Measurements from ENCODE around the gene FGF1. TPM values are rescaled to one million over a fixed set of nuclear protein-coding genes. Genes with fewer than 3 reads are reported as not detected.

Gene FGF1
- total RNA-seq, 2 donors from 2014 or later, result 0.77 TPM; not detected in 1

- Histone ChIP-seq H3K27ac (ENCODE audit: low read depth, low read length) (no peak overlapping the region), H3K27me3 (ENCODE audit: control insufficient read depth, insufficient read depth, low read length, poor library complexity, severe bottlenecking) (no peaks in the 10 kb centered on the region), H3K4me1 (ENCODE audit: control insufficient read depth, insufficient read depth, low read length) (peaks cover 5% of the 10 kb centered on the region), H3K36me3 (ENCODE audit: control insufficient read depth, insufficient read depth, low read length) (no peaks in the 10 kb centered on the region), H3K4me3 (ENCODE audit: low read length) (no peak overlapping the region), H3K9ac (ENCODE audit: extremely low read depth, low read length, poor library complexity, severe bottlenecking) (no peak overlapping the region), H3K9me3 (ENCODE audit: control insufficient read depth, low read length) (no peaks in the 10 kb centered on the region)
- H3K4me1 Mint-ChIP-seq, result peaks cover 26% of the 10 kb centered on the region
- no peak for TF ChIP-seq CTCF (conservative IDR thresholded peaks at IDR 0.05)
- H3K27me3 Mint-ChIP-seq (ENCODE audit: insufficient read depth), result no peaks in the 10 kb centered on the region
- no peak for DNase-seq
- no peak overlapping the region for H3K4me3 Mint-ChIP-seq
- no peaks in the 10 kb centered on the region for H3K9me3 Mint-ChIP-seq
- H3K27ac Mint-ChIP-seq, result peak overlapping the region; percentile 77
- H3K36me3 Mint-ChIP-seq (ENCODE audit: low read depth), result no peaks in the 10 kb centered on the region
- WGBS, 2 experiments (ENCODE audit: insufficient coverage in 1 of 2, insufficient read length in 1 of 2), result 90% methylated on average over 4 of the region's 4 CpGs; no CpG with 5 or more reads in 1 of the 2 experiments
Observed at GRCh38 chr5:142572006-142572405, 113.9 kb downstream of the FGF1 start.

- Mint-ChIP-seq H3K27me3 (ENCODE audit: insufficient read depth) (no peaks in the 10 kb centered on the region), H3K9me3 (no peaks in the 10 kb centered on the region), H3K36me3 (ENCODE audit: low read depth) (no peaks in the 10 kb centered on the region), H3K27ac (peak overlapping the region; percentile 52), H3K4me3 (no peak overlapping the region), H3K4me1 (peaks cover 26% of the 10 kb centered on the region)
- H3K4me1 ChIP-seq (ENCODE audit: control insufficient read depth, insufficient read depth, low read length), result peaks cover 5% of the 10 kb centered on the region
- H3K9ac ChIP-seq (ENCODE audit: extremely low read depth, low read length, poor library complexity, severe bottlenecking), result no peak overlapping the region
- H3K9me3 ChIP-seq (ENCODE audit: control insufficient read depth, low read length), result no peaks in the 10 kb centered on the region
- peak; percentile 55 for DNase-seq
- H3K4me3 ChIP-seq (ENCODE audit: low read length), result no peak overlapping the region
- no peaks in the 10 kb centered on the region for H3K36me3 ChIP-seq (ENCODE audit: control insufficient read depth, insufficient read depth, low read length)
- 64 to 69% methylated on average over 2 to 5 of the region's 5 CpGs for WGBS, 2 experiments (ENCODE audit: insufficient coverage in 1 of 2, insufficient read length in 1 of 2)
- no peaks in the 10 kb centered on the region for H3K27me3 ChIP-seq (ENCODE audit: control insufficient read depth, insufficient read depth, low read length, poor library complexity, severe bottlenecking)
- TF ChIP-seq CTCF (conservative IDR thresholded peaks at IDR 0.05), result no peak
- H3K27ac ChIP-seq (ENCODE audit: low read depth, low read length), result no peak overlapping the region
Observed at GRCh38 chr5:142571371-142571770, 114.5 kb downstream of the FGF1 start.

- Mint-ChIP-seq H3K4me1 (peaks cover 26% of the 10 kb centered on the region), H3K9me3 (no peaks in the 10 kb centered on the region), H3K36me3 (ENCODE audit: low read depth) (no peaks in the 10 kb centered on the region), H3K4me3 (no peak overlapping the region), H3K27ac (no peak overlapping the region), H3K27me3 (ENCODE audit: insufficient read depth) (no peaks in the 10 kb centered on the region)
- Histone ChIP-seq H3K9ac (ENCODE audit: extremely low read depth, low read length, poor library complexity, severe bottlenecking) (no peak overlapping the region), H3K4me3 (ENCODE audit: low read length) (no peak overlapping the region), H3K36me3 (ENCODE audit: control insufficient read depth, insufficient read depth, low read length) (no peaks in the 10 kb centered on the region), H3K9me3 (ENCODE audit: control insufficient read depth, low read length) (no peaks in the 10 kb centered on the region), H3K27ac (ENCODE audit: low read depth, low read length) (no peak overlapping the region), H3K27me3 (ENCODE audit: control insufficient read depth, insufficient read depth, low read length, poor library complexity, severe bottlenecking) (no peaks in the 10 kb centered on the region), H3K4me1 (ENCODE audit: control insufficient read depth, insufficient read depth, low read length) (peaks cover 5% of the 10 kb centered on the region)
- WGBS, 2 experiments (ENCODE audit: insufficient coverage in 1 of 2, insufficient read length in 1 of 2), result 92 to 95% methylated on average over 5 to 6 of the region's 6 CpGs
- TF ChIP-seq CTCF (conservative IDR thresholded peaks at IDR 0.05), result no peak
- no peak for DNase-seq
Observed at GRCh38 chr5:142569905-142570304, 116.0 kb downstream of the FGF1 start.
